GM04504 (cell line): ENCODE results near the gene NTPCR.
"Not testable (repeated sequence)": the region's sequence is repeated elsewhere in the genome, so short reads cannot be mapped to it uniquely, and the experiment has no call there.

ENCODE experiments used
- DNase-seq: peaks from one replicate; pipeline ENCODE4 v3.0.0-alpha.2; 2012; ENCODE audit warnings: low read depth

Gene NTPCR

GRCh38 chr1:232927166-232927565 lies 23.2 kb upstream of the NTPCR start:
- not testable (repeated sequence) for DNase-seq

GRCh38 chr1:232927830-232928505 lies 22.4 kb upstream of the NTPCR start:
- no peak for DNase-seq

GRCh38 chr1:232932486-232933425 lies 17.7 kb upstream of the NTPCR start:
- no peak for DNase-seq

GRCh38 chr1:232936941-232937340 lies 13.5 kb upstream of the NTPCR start:
- no peak for DNase-seq

- DNase-seq: no peak
Measured at GRCh38 chr1:232937741-232938375, 12.6 kb upstream of the NTPCR start.

GRCh38 chr1:232938926-232939325 lies 11.5 kb upstream of the NTPCR start:
- no peak for DNase-seq

GRCh38 chr1:232939748-232940147 lies 10.7 kb upstream of the NTPCR start:
- no peak for DNase-seq

- no peak for DNase-seq
Measured at GRCh38 chr1:232940262-232940661, 10.1 kb upstream of the NTPCR start.

- no peak for DNase-seq
Measured at GRCh38 chr1:232942413-232943294, 7.8 kb upstream of the NTPCR start.

GRCh38 chr1:232943679-232944252 lies 6.6 kb upstream of the NTPCR start:
- DNase-seq: no peak

- no peak for DNase-seq
Measured at GRCh38 chr1:232944347-232944746, 6.1 kb upstream of the NTPCR start.

GRCh38 chr1:232949636-232950196 lies 695 bp upstream of the NTPCR start:
- no peak for DNase-seq

GRCh38 chr1:232951180-232951579 lies 769 bp downstream of the NTPCR start:
- no peak for DNase-seq

- DNase-seq: no peak
Measured at GRCh38 chr1:232951605-232952004, 1.2 kb downstream of the NTPCR start.

- DNase-seq: peak; percentile 28
Measured at GRCh38 chr1:232952514-232953499, 2.4 kb downstream of the NTPCR start.

- no peak for DNase-seq
Measured at GRCh38 chr1:232954594-232955365, 4.4 kb downstream of the NTPCR start.

- DNase-seq: no peak
Measured at GRCh38 chr1:232956081-232956480, 5.7 kb downstream of the NTPCR start.

GRCh38 chr1:232958067-232958466 lies 7.7 kb downstream of the NTPCR start:
- no peak for DNase-seq
